KOPT-K1 (cell line): ENCODE results near the gene ATG9B.

ENCODE experiments used
- H3K27ac ChIP-seq: fragments of 200-600 bp; sonication (generic); 2 replicates; pipeline ENCODE4 v1.5.1; 2016; ENCODE audit warnings: antibody characterized with exemption, mild to moderate bottlenecking, low read depth, low read length; ENCODE audit not compliant: poor library complexity, severe bottlenecking
- H3K36me3 ChIP-seq: fragments of 200-600 bp; sonication (generic); 2 replicates; pipeline ENCODE4 v1.5.1; 2017; ENCODE audit warnings: antibody characterized with exemption, mild to moderate bottlenecking, low read length, moderate library complexity; ENCODE audit not compliant: insufficient read depth
- H3K9me3 ChIP-seq: fragments of 200-600 bp; sonication (generic); 2 replicates; pipeline ENCODE4 v1.5.1; 2017; ENCODE audit warnings: antibody characterized with exemption, low read length, mild to moderate bottlenecking; ENCODE audit not compliant: insufficient read depth, poor library complexity, severe bottlenecking

The ATG9B gene

GRCh38 chr7:150994838-150995510 is 29.3 kb downstream of the ATG9B start:
- Histone ChIP-seq H3K9me3 (peaks cover 9% of the 10 kb centered on the region), H3K36me3 (no peaks in the 10 kb centered on the region), H3K27ac (no peak overlapping the region)

GRCh38 chr7:150994141-150994837 is 30.0 kb downstream of the ATG9B start:
- H3K9me3 ChIP-seq, result peaks cover 9% of the 10 kb centered on the region
- no peak overlapping the region for H3K27ac ChIP-seq
- no peaks in the 10 kb centered on the region for H3K36me3 ChIP-seq

- Histone ChIP-seq H3K36me3 (no peaks in the 10 kb centered on the region), H3K9me3 (peaks cover 9% of the 10 kb centered on the region), H3K27ac (no peak overlapping the region)
Observed at GRCh38 chr7:150993511-150993910, 30.8 kb downstream of the ATG9B start.

DNA sequence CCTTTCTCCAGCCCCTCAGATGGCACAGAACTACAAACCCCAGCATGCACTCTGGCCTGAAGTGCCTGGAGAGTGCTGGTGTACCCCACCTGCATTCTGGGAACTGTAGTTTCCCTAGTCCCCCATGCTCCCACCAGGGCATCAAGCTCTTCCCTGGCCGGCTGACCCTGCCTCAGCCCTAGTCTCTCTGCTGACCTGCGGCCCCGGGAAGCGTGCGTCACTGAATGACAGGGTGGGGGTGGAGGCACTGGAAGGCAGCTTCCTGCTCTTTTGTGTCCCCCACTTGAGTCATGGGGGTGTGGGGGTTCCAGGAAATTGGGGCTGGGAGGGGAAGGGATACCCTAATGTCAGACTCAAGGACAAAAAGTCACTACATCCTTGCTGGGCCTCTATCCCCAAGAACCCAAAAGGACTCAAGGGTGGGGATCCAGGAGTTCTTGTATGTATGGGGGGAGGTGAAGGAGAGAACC is 31.4 kb downstream of the ATG9B start:
- H3K27ac ChIP-seq, result no peak overlapping the region
- no peaks in the 10 kb centered on the region for H3K36me3 ChIP-seq
- H3K9me3 ChIP-seq, result peaks cover 9% of the 10 kb centered on the region

GRCh38 chr7:150992051-150992640 is 32.1 kb downstream of the ATG9B start:
- H3K27ac ChIP-seq, result no peak overlapping the region
- no peaks in the 10 kb centered on the region for H3K36me3 ChIP-seq

DNA sequence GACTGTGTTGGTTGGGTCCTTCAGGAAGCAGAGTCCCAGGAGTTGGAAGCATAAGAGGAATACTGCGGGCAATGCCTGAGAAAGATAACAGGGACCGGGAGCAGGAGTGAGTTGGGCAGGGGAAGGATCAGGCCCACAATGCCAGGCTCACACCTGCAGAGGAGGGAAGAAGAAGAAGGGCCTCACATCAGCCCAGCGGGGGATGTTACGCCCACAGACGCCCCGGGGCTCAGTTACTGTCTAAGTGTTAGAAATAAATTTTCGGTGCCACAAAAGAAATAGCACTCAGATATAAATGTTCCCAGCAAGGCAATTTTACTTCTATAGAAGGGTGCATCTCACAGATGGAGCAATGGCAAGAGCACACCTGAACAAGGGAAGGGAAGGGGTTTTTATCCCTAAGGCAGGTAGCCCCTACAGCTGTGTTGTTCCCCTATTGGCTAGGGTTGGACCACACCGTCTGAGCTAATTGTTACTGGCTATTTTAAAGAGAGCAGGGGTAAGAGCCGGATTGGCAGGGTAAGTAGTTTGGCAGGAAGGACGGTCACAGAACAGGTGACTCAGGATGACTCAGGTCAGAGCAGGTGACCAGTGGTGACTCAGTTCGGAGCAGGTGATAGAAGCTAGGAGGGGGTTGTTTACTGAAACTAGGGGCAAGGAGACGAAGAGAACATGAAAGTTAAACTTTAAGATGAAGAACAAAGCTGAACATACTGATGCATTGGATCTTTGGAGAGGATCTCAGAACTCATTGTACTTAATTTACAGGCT is 33.7 kb downstream of the ATG9B start, which contains the start of gene NOS3:
TSS of gene NOS3 (plus strand) at position 602 of the 771 bp plus-strand sequence. CDS start 2,787 bp downstream, outside the sequence.
- no peaks in the 10 kb centered on the region for H3K36me3 ChIP-seq
- H3K27ac ChIP-seq, result no peak within 1 kb of the TSS
- peaks cover 9% of the 10 kb centered on the region for H3K9me3 ChIP-seq

More at GRCh38 chr7:150992051-150992640, 32.1 kb downstream of the ATG9B start:
- H3K9me3 ChIP-seq, result peaks cover 9% of the 10 kb centered on the region

DNA sequence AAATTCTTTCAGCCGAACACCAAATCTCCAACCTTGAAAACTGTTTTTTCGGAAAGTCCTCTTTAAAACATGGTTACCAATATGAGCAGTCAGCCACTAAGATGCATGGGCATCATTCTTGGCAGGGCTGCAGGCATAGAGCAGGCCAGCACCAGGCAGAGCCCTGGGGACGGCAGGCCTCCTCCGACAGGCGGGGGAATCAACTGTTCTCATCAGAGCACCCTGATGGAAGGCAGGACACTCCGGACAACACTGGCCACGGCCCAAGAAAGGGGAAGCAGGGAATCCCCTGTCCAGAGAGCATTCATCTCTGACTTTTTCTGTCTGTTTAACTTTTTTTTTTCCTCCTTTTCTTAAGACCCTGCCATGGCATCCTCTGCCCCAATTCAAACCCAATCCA is 34.8 kb downstream of the ATG9B start:
- Histone ChIP-seq H3K36me3 (no peaks in the 10 kb centered on the region), H3K9me3 (peaks cover 9% of the 10 kb centered on the region), H3K27ac (no peak overlapping the region)

DNA sequence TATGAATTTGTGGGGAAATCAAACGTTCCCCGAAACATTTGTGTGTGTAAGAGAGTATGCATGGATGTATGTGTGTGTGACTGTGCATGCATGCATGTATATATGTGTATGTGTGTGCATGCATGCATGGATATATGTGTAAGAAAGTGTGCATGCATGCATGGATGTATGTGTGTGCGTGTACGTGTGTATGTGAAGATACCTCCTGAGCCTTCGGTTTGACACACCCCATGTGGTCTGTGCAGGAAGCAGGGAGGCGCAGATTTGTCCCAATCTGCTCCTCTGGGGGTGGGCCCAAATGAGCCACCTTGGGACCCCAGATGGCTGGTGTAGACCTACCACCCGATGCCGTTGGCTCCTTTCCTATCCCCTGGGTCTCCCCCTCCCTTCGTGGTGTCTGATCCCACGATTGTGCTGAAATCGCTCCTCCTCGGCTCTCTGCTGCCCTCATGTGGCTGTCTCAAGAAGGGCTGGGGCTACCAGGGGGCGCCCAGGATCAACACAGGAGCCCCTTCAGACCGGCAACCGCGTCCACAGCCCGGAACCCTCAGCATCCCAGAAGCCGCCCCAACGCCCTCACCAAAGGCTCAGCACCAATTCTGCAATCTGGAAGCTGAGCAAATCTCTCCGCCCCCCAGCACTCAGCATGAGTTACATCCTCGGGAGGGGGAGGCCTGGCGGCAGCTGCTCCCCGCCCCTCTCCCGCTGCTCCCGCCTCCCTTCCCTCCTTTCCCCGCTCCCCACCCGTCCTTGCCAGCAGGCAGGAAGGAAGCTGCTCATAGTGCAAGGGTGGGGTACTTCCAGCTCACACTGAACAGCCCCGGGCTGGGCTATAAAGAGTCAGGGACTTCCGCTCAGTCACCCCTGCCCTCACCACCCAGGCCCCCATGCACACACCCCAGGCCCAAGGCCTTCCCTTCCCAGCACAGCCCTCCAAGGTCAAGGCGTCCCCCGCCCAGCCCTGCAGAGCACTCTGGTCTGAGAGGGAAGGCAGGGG is 35.8 kb downstream of the ATG9B start:
- Histone ChIP-seq H3K27ac (no peak overlapping the region), H3K9me3 (peaks cover 9% of the 10 kb centered on the region), H3K36me3 (no peaks in the 10 kb centered on the region)

DNA sequence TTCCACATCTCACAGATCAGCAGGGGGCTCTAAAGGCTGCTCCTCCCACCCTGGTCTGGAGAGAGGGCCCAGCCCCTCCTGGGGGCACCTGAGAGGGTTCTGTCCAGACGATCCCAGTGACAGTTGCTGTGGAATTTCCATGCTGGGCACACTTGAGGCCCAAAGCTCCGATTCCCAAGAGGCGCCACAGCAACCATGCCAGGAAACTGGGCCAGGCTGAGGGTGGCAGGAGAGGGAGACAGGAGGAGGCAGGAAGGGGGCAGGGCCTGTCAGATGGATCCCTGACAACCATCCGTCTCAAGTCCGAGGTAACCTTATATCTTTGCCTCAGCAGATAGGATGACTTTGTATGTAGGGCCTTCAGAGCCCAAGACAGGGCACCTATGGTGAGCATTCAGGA is 37.7 kb downstream of the ATG9B start:
- H3K9me3 ChIP-seq, result peaks cover 9% of the 10 kb centered on the region
- no peaks in the 10 kb centered on the region for H3K36me3 ChIP-seq
- H3K27ac ChIP-seq, result no peak overlapping the region

- H3K27ac ChIP-seq, result no peak overlapping the region
- no peaks in the 10 kb centered on the region for H3K36me3 ChIP-seq
- peaks cover 9% of the 10 kb centered on the region for H3K9me3 ChIP-seq
Observed at GRCh38 chr7:150986099-150986512, 38.2 kb downstream of the ATG9B start.

- no peak overlapping the region for H3K27ac ChIP-seq
- no peaks in the 10 kb centered on the region for H3K36me3 ChIP-seq
Observed at GRCh38 chr7:150983893-150984368, 40.4 kb downstream of the ATG9B start.

GRCh38 chr7:150982351-150982750 is 41.9 kb downstream of the ATG9B start:
- Histone ChIP-seq H3K36me3 (no peaks in the 10 kb centered on the region), H3K9me3 (no peaks in the 10 kb centered on the region), H3K27ac (no peak overlapping the region)

More at GRCh38 chr7:150983893-150984368, 40.4 kb downstream of the ATG9B start:
- H3K9me3 ChIP-seq, result no peaks in the 10 kb centered on the region

DNA sequence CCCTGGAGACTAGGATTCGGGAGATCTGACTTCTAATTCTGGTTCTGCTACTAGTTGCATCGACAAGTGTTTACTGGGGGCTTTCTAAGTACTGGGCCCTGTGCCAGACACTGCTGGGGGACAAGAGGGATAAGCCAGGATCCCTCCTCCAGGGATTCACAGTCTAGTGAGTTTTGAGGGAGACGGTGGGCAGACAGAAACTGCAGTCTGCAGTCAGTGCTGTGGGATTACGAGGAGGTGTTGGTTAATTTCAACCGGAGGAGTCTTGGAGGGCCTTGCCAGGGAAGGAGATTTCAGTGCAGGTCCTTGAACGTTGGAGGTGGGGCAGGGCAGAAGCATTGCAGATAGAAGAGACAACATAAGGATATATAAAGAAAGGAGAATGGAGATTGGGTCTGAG is 42.6 kb downstream of the ATG9B start:
- Histone ChIP-seq H3K9me3 (no peaks in the 10 kb centered on the region), H3K36me3 (no peaks in the 10 kb centered on the region), H3K27ac (no peak overlapping the region)

DNA sequence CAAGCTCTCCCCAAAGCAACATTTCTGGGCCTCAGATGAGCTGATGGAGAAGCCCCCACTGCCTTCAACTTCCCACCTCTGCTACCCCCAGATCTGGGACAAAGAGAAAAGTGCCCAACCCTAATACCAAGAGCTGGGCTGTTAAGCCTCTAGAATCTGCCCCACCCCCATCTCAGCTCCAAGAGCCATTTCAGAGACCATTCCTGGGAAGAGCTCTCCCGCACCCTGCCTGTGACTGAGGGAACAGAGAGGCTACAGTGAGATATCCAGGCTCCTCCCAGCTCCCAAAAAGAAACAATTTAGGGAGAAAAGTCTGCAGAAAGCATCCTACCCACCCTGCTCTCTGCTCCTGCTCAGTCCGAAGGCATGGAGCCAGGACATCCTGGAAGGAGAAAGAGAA is 43.6 kb downstream of the ATG9B start:
- Histone ChIP-seq H3K27ac (no peak overlapping the region), H3K9me3 (no peaks in the 10 kb centered on the region)

More for the DNA sequence above, 43.6 kb downstream of the ATG9B start:
- H3K36me3 ChIP-seq, result no peaks in the 10 kb centered on the region
